RWPE1 (cell line): Measurements from ENCODE around the gene VSX2.

Source experiments
- CTCF ChIA-PET: fragments of 350-600 bp; sonication (Branson Sonifier 250); formaldehyde crosslinking; extraction: SDS; loops from one replicate; lab custom pipeline; 2021; lab: Yijun Ruan, JAX
- POLR2A ChIA-PET: fragments of 400-600 bp; formaldehyde crosslinking; extraction: SDS; loops from one replicate; lab custom pipeline; 2020; ENCODE audit warnings: antibody characterized with exemption; ENCODE audit not compliant: low non-redundant PET; lab: Yijun Ruan, JAX
- DNase-seq: peaks from one replicate; pipeline ENCODE4 v3.0.0; 2012; ENCODE audit warnings: low spot score
- H3K27ac ChIP-seq: fragments of 450-650 bp; 2 replicates; pipeline ENCODE4 v1.5.1; 2017
- CTCF ChIP-seq: fragments of 450-650 bp; conservative IDR thresholded peaks from 2 replicates; pipeline ENCODE4 v1.5.1; 2017; ENCODE audit warnings: low read depth, mild to moderate bottlenecking

Gene VSX2

GRCh38 chr14:74219277-74220205, 19.7 kb upstream of the VSX2 start:
- no peak overlapping the region for H3K27ac ChIP-seq
- no peak for DNase-seq
- ChIA-PET CTCF (interaction anchor here (0.7 to 1.4 kb wide), 4 partner anchors 9 to 38 kb away, joined by 3 to 6 read pairs (median 4); no protein-coding TSS in a partner anchor), POLR2A (no interaction called here)
- no peak for TF ChIP-seq CTCF

- ChIA-PET CTCF (no interaction called here), POLR2A (no interaction called here)
- no peak for TF ChIP-seq CTCF
- no peak for DNase-seq
- no peak overlapping the region for H3K27ac ChIP-seq
Observed at GRCh38 chr14:74220991-74221390, 18.3 kb upstream of the VSX2 start.

- DNase-seq, result no peak
- TF ChIP-seq CTCF, result no peak
- H3K27ac ChIP-seq, result no peak overlapping the region
- ChIA-PET POLR2A (no interaction called here), CTCF (no interaction called here)
Observed at GRCh38 chr14:74221741-74222140, 17.5 kb upstream of the VSX2 start.

GRCh38 chr14:74223016-74223415, 16.2 kb upstream of the VSX2 start:
- no peak for DNase-seq
- POLR2A ChIA-PET, result no interaction called here
- CTCF ChIA-PET, result interaction anchor here (0.5 to 0.7 kb wide), 2 partner anchors 147 to 332 kb away, joined by 3 read pairs; no protein-coding TSS in a partner anchor
- TF ChIP-seq CTCF, result no peak
- H3K27ac ChIP-seq, result no peak overlapping the region

- CTCF ChIA-PET, result no interaction called here
- POLR2A ChIA-PET, result no interaction called here
- no peak overlapping the region for H3K27ac ChIP-seq
- DNase-seq, result no peak
- TF ChIP-seq CTCF, result no peak
Observed at GRCh38 chr14:74231784-74232183, 7.5 kb upstream of the VSX2 start.

GRCh38 chr14:74235017-74235416, 4.2 kb upstream of the VSX2 start:
- TF ChIP-seq CTCF, result no peak
- POLR2A ChIA-PET, result no interaction called here
- no peak overlapping the region for H3K27ac ChIP-seq
- CTCF ChIA-PET, result interaction anchor here (1.0 to 1.6 kb wide), 2 partner anchors 17 to 168 kb away, joined by 3 to 5 read pairs; no protein-coding TSS in a partner anchor
- no peak for DNase-seq
